AG04449 (cell line): ENCODE measurements around the gene SINHCAF.
A peak's percentile ranks its signal among the peaks of the same experiment; 100 is the strongest.

ENCODE experiments used
- CTCF ChIA-PET: fragments of 350-600 bp; formaldehyde crosslinking; extraction: SDS; loops from one replicate; lab custom pipeline; 2021; ENCODE audit warnings: antibody characterized with exemption; lab: Yijun Ruan, JAX
- POLR2A ChIA-PET: fragments of 400-600, 350-600 bp; formaldehyde crosslinking; extraction: SDS; loops from one replicate; lab custom pipeline; 2020; ENCODE audit warnings: antibody characterized with exemption, inconsistent platforms; lab: Yijun Ruan, JAX
- DNase-seq: peaks from one replicate; pipeline ENCODE4 v3.0.0-alpha.2; 2010; ENCODE audit warnings: low read depth, low spot score
- H3K4me3 ChIP-seq: 2 replicates; pipeline ENCODE4 v1.5.1; 2011; ENCODE audit warnings: low read depth, mild to moderate bottlenecking, control low read depth, low read length
- TF ChIP-seq, protein P1 (sequence below): IDR thresholded peaks from one replicate; pipeline ENCODE4 v1.5.1; 2011; ENCODE audit warnings: mild to moderate bottlenecking, moderate library complexity, low read length, control low read depth, inconsistent platforms; ENCODE audit not compliant: insufficient read depth; ENCODE audit errors: missing control alignments

Gene SINHCAF

DNA sequence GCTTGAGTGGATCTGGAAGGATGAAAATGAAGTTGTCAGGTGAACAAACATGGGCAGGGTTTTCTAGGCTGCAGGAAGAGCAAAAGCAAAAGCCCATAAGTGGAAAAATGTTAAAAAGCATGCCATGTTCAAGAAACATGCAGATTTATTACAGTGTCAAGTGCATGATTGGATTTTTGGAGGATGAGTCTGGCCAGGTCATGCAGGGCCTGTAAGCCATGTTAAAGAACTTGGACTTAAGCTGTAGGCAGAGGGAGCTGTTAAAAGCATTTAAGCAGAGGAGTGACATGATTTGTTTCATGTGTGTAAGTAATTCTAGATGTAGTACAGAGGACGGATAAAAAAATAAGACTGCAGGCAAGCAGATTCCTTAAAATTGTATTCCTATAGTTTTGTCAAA is 16.3 kb upstream of the SINHCAF start:
- ChIA-PET POLR2A (no interaction called here), CTCF (interaction anchor here (0.8 kb wide), 1 partner anchor 310 kb away, joined by 3 read pairs; no protein-coding TSS in a partner anchor)
- TF ChIP-seq, protein P1, sequence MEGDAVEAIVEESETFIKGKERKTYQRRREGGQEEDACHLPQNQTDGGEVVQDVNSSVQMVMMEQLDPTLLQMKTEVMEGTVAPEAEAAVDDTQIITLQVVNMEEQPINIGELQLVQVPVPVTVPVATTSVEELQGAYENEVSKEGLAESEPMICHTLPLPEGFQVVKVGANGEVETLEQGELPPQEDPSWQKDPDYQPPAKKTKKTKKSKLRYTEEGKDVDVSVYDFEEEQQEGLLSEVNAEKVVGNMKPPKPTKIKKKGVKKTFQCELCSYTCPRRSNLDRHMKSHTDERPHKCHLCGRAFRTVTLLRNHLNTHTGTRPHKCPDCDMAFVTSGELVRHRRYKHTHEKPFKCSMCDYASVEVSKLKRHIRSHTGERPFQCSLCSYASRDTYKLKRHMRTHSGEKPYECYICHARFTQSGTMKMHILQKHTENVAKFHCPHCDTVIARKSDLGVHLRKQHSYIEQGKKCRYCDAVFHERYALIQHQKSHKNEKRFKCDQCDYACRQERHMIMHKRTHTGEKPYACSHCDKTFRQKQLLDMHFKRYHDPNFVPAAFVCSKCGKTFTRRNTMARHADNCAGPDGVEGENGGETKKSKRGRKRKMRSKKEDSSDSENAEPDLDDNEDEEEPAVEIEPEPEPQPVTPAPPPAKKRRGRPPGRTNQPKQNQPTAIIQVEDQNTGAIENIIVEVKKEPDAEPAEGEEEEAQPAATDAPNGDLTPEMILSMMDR = no peak
- H3K4me3 ChIP-seq = no peak overlapping the region
- DNase-seq = no peak

DNA sequence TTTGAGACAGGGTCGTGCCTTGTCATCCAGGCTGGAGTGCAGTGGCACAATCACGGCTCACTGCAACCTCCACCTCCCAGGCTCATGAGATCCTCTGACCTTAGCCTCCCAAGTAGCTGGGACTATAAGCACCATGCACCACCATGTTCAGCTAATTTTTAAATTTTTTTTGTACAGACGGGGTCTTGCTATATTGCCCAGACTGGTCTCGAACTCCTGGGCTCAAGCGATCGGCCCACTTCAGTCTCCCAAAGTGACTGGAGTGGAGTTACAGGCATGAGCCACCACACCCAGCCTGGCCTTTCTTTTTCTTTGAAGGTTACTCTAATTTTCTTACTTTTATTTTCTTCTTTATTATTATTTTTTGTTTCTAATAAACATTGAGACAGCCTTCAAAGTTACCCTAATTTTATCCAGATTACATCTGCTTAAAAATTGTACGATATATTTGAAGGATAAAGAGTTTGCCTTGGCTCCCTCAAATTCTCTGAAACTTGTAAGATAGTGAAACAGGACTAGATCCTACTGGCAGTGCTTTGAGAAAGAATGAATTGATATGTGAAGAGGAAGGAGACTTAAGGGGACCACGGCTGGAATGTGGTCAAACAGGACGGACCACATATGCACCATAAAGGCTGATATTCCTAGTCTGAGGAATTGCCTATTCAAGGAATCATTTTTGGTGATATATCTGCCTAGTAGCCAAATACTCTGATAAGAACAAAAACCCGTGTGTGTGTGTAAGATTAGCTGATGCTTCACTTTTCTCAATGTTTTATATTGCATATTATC is 14.1 kb upstream of the SINHCAF start:
- POLR2A ChIA-PET = interaction anchor here (0.6 kb wide), 1 partner anchor 43 kb away, joined by 6 read pairs; no protein-coding TSS in a partner anchor
- CTCF ChIA-PET = interaction anchor here (0.6 to 1.6 kb wide), 2 partner anchors 69 to 259 kb away, joined by 3 to 4 read pairs; no protein-coding TSS in a partner anchor
- TF ChIP-seq, protein P1 = no peak
- no peak for DNase-seq
- no peak overlapping the region for H3K4me3 ChIP-seq

DNA sequence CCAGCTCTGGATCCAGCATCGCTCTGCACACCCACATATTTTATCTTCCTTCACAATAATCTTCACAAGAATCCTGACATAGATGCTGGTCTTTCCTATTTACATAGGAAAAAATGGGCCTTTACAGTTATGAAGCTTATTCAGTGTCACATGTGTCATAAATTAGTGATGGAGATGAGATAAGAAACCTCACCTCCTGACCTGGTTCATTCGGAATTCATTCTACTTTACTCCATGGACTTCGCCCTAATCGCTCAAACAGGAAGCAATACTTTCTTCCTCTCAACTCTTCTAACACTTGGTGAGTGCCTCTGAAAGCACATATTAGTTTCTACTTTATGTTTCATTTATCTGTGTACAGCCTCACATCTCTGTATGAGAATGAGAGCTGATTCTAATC is 12.0 kb upstream of the SINHCAF start:
- no peak for DNase-seq
- H3K4me3 ChIP-seq = no peak overlapping the region
- ChIA-PET POLR2A (interaction anchor here (0.7 kb wide), 1 partner anchor 16 kb away, joined by 3 read pairs; no protein-coding TSS in a partner anchor), CTCF (interaction anchor here (1.6 to 1.7 kb wide), 2 partner anchors 9 to 67 kb away, joined by 3 to 4 read pairs; no protein-coding TSS in a partner anchor)
- TF ChIP-seq, protein P1 = no peak

DNA sequence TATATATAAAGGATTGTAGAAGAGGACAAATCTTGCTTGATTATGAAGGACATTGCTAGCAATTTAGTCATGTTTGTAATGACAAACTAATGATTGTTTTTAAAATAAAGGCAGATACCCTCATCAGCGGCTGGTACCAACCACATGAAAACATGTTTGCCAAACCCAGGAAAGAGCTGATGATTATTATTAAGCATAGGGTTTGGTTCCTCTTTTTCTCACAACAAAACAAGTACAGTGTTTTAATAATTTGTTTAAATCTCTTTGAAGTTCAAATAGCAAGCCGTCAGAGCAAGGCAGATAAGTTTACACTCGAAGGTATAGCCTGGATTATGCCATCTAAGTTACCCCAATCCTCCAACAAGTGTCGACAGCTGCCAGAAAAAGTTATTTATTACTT is 5.3 kb upstream of the SINHCAF start:
- no peak for DNase-seq
- ChIA-PET CTCF (no interaction called here), POLR2A (no interaction called here)
- TF ChIP-seq, protein P1 = no peak
- H3K4me3 ChIP-seq = no peak overlapping the region

DNA sequence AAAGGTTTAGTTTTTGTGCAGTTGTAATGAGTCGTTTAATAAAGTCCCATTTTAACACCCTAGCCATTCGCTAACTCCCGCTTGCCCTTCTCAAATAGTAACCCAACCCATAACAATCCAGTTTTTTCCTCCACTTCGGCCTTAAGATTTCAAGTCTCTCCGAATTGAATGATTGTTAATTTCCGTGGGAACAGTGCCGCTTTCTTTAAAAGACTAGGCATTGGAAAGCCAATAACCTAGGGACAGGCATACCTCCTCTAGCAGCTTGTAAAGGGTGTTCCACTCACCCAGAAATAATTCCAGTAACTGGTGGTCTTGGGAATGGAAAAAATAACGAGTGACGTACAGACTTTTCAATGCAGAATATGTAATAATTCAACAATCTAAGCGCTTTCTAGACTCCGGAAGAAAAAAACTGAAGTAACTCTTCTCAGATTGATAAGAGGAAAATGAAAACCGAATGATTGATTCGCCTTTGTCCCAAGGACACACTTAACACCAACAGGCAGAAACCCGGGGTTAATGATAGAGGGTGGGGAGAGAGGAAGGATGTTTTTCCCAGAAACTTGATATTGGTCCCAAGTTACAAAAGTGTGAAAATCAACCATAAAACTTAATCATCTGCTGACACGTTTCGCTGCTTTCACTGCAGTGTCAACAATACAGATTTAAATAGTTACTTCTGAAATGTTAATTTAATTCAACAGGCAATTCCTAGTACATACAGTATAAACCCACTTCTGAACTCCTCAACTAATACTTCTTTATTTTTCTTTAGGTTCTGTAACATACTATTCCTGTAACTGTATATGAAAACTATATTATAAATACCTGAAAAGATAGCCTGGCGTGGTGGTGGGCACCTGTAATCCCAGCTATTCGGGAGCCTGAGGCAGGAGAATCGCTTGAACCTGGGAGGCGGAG is 1.0 kb upstream of the SINHCAF start:
- DNase-seq = no peak
- peak overlapping the region; percentile 88 for H3K4me3 ChIP-seq
- ChIA-PET POLR2A (no interaction called here), CTCF (interaction anchor here (0.7 to 1.2 kb wide), 3 partner anchors 55 to 76 kb away, joined by 3 to 4 read pairs (median 4); no protein-coding TSS in a partner anchor)
- TF ChIP-seq, protein P1 = no peak

DNA sequence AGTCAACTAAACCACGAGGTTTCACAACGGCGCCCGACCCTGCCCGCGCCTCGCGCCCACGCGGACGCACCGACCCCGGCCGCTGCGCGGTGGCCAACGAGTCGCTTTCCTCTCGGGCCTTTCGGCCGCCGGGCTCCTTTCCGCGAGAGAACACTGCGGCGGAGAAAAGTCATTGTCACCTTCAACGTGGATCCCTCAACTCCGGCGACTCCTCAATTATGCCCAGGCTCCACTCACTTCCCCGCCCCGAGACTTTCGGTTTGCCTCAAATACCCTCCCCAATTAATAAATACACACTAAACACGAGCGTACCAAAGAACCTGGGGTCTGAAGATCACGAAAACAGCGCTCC is 450 bp downstream of the SINHCAF start:
- DNase-seq = no peak
- ChIA-PET POLR2A (no interaction called here), CTCF (interaction anchor here (1.2 kb wide), 1 partner anchor 54 kb away, joined by 4 read pairs; no protein-coding TSS in a partner anchor)
- TF ChIP-seq, protein P1 = no peak
- peak overlapping the region; percentile 88 for H3K4me3 ChIP-seq
